SK-N-SH (cell line): ENCODE results near the gene C17orf100. TPM values are rescaled to one million over a fixed set of nuclear protein-coding genes. Genes with fewer than 3 reads are reported as not detected.

ENCODE experiments used
- CTCF ChIA-PET: fragments of 300-600, 350-600 bp; formaldehyde crosslinking; extraction: SDS; loops from one replicate; lab custom pipeline; 2021; lab: Yijun Ruan, JAX
- POLR2A ChIA-PET: fragments of 350-600 bp; sonication (Branson Sonifier 250); formaldehyde crosslinking; extraction: SDS; loops from one replicate; lab custom pipeline; 2020; ENCODE audit warnings: antibody characterized with exemption, inconsistent platforms; lab: Yijun Ruan, JAX
- DNase-seq: peaks from one replicate; pipeline ENCODE4 v3.0.0; 2012
- H2AFZ ChIP-seq: fragments of 200-600 bp; sonication (generic); 2 replicates; pipeline ENCODE4 v1.8.1; 2016; ENCODE audit warnings: antibody characterized with exemption, mild to moderate bottlenecking, low read depth
- H3F3A ChIP-seq: fragments of 200-600 bp; sonication (generic); replicated peaks from 2 replicates; pipeline ENCODE3; 2016; ENCODE audit warnings: antibody characterized with exemption, mild to moderate bottlenecking; ENCODE audit not compliant: insufficient read depth
- H3K27ac ChIP-seq, 2 experiments: fragments of 200-500 bp in 1 of 2; fragments of 200-600 bp in 1 of 2; sonication (Bioruptor generic) in 1 of 2; sonication (generic), shearing (Covaris generic) in 1 of 2; 2 replicates each; pipeline versions ENCODE4 v1.5.1 to v1.6.1; 2014 to 2016; ENCODE audit warnings: low read depth in 2 of 2, inconsistent platforms in 1 of 2, low read length in 1 of 2, mild to moderate bottlenecking in 1 of 2, mixed read lengths in 1 of 2
- H3K27me3 ChIP-seq: fragments of 200-600 bp; sonication (generic), shearing (Covaris generic); 2 replicates; pipeline ENCODE4 v1.6.1; 2016; ENCODE audit warnings: mixed run types; ENCODE audit not compliant: insufficient read depth
- H3K36me3 ChIP-seq, 2 experiments: fragments of 200-500 bp in 1 of 2; fragments of 200-600 bp in 1 of 2; sonication (Bioruptor generic) in 1 of 2; sonication (generic) in 1 of 2; replicated peaks in 1 of 2; 2 replicates each; pipeline versions ENCODE3 to v1.5.1; 2014 to 2016; ENCODE audit warnings: low read length in 1 of 2, mild to moderate bottlenecking in 1 of 2; ENCODE audit not compliant: insufficient read depth in 2 of 2, control insufficient read depth in 1 of 2
- H3K4me1 ChIP-seq, 2 experiments: fragments of 200-500 bp in 1 of 2; fragments of 200-600 bp in 1 of 2; sonication (Bioruptor generic) in 1 of 2; sonication (generic), shearing (Covaris generic) in 1 of 2; 2 replicates each; pipeline versions ENCODE4 v1.5.1 to v1.6.1; 2014 to 2016; ENCODE audit warnings: low read depth in 1 of 2, low read length in 1 of 2, mixed run types in 1 of 2; ENCODE audit not compliant: insufficient read depth in 2 of 2, control insufficient read depth in 1 of 2
- H3K4me2 ChIP-seq: fragments of 200-600 bp; sonication (generic), shearing (Covaris generic); 2 replicates; pipeline ENCODE4 v1.6.1; 2017; ENCODE audit warnings: mixed run types
- H3K4me3 ChIP-seq, 2 experiments: fragments of 200-500 bp in 1 of 2; fragments of 200-600 bp in 1 of 2; sonication (Bioruptor generic) in 1 of 2; sonication (generic), shearing (Covaris generic) in 1 of 2; 2 replicates each; pipeline versions ENCODE4 v1.5.1 to v1.8.1; 2014 to 2016; ENCODE audit warnings: low read depth in 2 of 2, inconsistent platforms in 1 of 2, low read length in 1 of 2, mild to moderate bottlenecking in 1 of 2, mixed read lengths in 1 of 2, moderate library complexity in 1 of 2
- H3K79me2 ChIP-seq: fragments of 200-600 bp; sonication (generic); 2 replicates; pipeline ENCODE4 v1.8.1; 2017; ENCODE audit warnings: mild to moderate bottlenecking; ENCODE audit not compliant: insufficient read depth
- H3K9ac ChIP-seq: fragments of 200-600 bp; sonication (generic); 2 replicates; pipeline ENCODE4 v1.6.1; 2017; ENCODE audit warnings: mixed run types
- H3K9me2 ChIP-seq: fragments of 200-600 bp; sonication (generic); 2 replicates; pipeline ENCODE4 v1.6.1; 2017; ENCODE audit warnings: mixed run types
- H3K9me3 ChIP-seq: fragments of 200-600 bp; sonication (generic); 2 replicates; pipeline ENCODE4 v1.6.1; 2017; ENCODE audit warnings: mixed run types, mild to moderate bottlenecking, moderate library complexity
- H4K20me1 ChIP-seq: fragments of 200-600 bp; sonication (generic); 2 replicates; pipeline ENCODE4 v1.6.1; 2017; ENCODE audit warnings: mild to moderate bottlenecking, mixed run types; ENCODE audit not compliant: insufficient read depth
- ELF1 ChIP-seq: IDR thresholded peaks from 2 replicates; pipeline ENCODE4 v1.4.0; 2012
- EP300 ChIP-seq, 2 experiments: IDR thresholded peaks; 2 replicates each; pipeline versions ENCODE4 v1.4.0 to v1.6.1; 2012; ENCODE audit warnings: borderline replicate concordance in 1 of 2, low read depth in 1 of 2, low read length in 1 of 2
- EZH2phosphoT487 ChIP-seq: fragments of 200-600 bp; sonication (generic); IDR thresholded peaks from 2 replicates; pipeline ENCODE4 v1.6.1; 2017; ENCODE audit warnings: low read depth, mixed run types, mild to moderate bottlenecking, antibody characterized with exemption, moderate library complexity, borderline replicate concordance
- FOSL2 ChIP-seq: IDR thresholded peaks from 2 replicates; pipeline ENCODE4 v1.4.0; 2012; ENCODE audit warnings: low read depth, mild to moderate bottlenecking, moderate library complexity, borderline replicate concordance
- FOXJ3 ChIP-seq: sonication (generic); formaldehyde crosslinking; IDR thresholded peaks from 2 replicates; pipeline ENCODE4 v1.5.1; 2020; ENCODE audit warnings: mild to moderate bottlenecking, missing genetic modification reagents
- FOXM1 ChIP-seq: IDR thresholded peaks from 2 replicates; pipeline ENCODE4 v1.4.0; 2012; ENCODE audit warnings: low read depth, mild to moderate bottlenecking
- GABPA ChIP-seq: IDR thresholded peaks from 2 replicates; pipeline ENCODE4 v1.4.0; 2012; ENCODE audit warnings: low read depth, mild to moderate bottlenecking
- JUND ChIP-seq: IDR thresholded peaks from 2 replicates; pipeline ENCODE4 v1.4.0; 2012
- MXI1 ChIP-seq: IDR thresholded peaks from 2 replicates; pipeline ENCODE4 v1.6.1; 2012; ENCODE audit warnings: mild to moderate bottlenecking, low read depth, low read length, improper control_type of control experiment
- NRF1 ChIP-seq: IDR thresholded peaks from 2 replicates; pipeline ENCODE4 v1.6.1; 2012; ENCODE audit warnings: low read depth, mild to moderate bottlenecking, low read length
- PBX3 ChIP-seq: IDR thresholded peaks from 2 replicates; pipeline ENCODE4; 2012
- RCOR1 ChIP-seq: fragments of 150-350 bp; IDR thresholded peaks from 2 replicates; pipeline ENCODE4 v1.6.1; 2017; ENCODE audit warnings: antibody characterized with exemption, low read length
- REST ChIP-seq: IDR thresholded peaks from 2 replicates; pipeline ENCODE4 v1.6.1; 2012; ENCODE audit warnings: mild to moderate bottlenecking, low read depth, low read length, moderate library complexity
- RFX5 ChIP-seq: IDR thresholded peaks from 2 replicates; pipeline ENCODE4 v1.6.1; 2012; ENCODE audit warnings: mild to moderate bottlenecking, improper control_type of control experiment, low read length
- RXRA ChIP-seq: IDR thresholded peaks from 2 replicates; pipeline ENCODE4 v1.4.0; 2012; ENCODE audit warnings: low read depth, mild to moderate bottlenecking, borderline replicate concordance
- SMC3 ChIP-seq: IDR thresholded peaks from 2 replicates; pipeline ENCODE4 v1.6.1; 2012; ENCODE audit warnings: low read depth, low read length, improper control_type of control experiment
- TCF12 ChIP-seq: IDR thresholded peaks from 2 replicates; pipeline ENCODE4 v1.4.0; 2012
- YY1 ChIP-seq: IDR thresholded peaks from 2 replicates; pipeline ENCODE4 v1.4.0; 2012; ENCODE audit warnings: low read depth, mild to moderate bottlenecking
- WGBS: methylation state at CpG from one replicate; pipeline ENCODE4 v1.1.6; 2017; ENCODE audit warnings: low lambda C conversion rate; 5-methylcytosine and 5-hydroxymethylcytosine counted together
- polyA plus RNA-seq, 3 experiments: library from polyadenylated mRNA; depleted of rRNA; stranded (reverse); fragments of >200 nt; gene quantifications; 2 replicates each; pipeline ENCODE4 v1.2.3, GENCODE V29; 2012
- TF ChIP-seq, protein P1 (sequence below): IDR thresholded peaks from 2 replicates; pipeline ENCODE4 v1.4.0; 2012; ENCODE audit warnings: low read depth
- TF ChIP-seq, protein P2 (sequence below): IDR thresholded peaks from 2 replicates; pipeline ENCODE4 v1.4.0; 2012; ENCODE audit warnings: low read depth, borderline replicate concordance

The C17orf100 gene
- polyA plus RNA-seq, 1 of the 3 experiments (the other 2 are of a cell fraction), result 2.6 TPM

DNA sequence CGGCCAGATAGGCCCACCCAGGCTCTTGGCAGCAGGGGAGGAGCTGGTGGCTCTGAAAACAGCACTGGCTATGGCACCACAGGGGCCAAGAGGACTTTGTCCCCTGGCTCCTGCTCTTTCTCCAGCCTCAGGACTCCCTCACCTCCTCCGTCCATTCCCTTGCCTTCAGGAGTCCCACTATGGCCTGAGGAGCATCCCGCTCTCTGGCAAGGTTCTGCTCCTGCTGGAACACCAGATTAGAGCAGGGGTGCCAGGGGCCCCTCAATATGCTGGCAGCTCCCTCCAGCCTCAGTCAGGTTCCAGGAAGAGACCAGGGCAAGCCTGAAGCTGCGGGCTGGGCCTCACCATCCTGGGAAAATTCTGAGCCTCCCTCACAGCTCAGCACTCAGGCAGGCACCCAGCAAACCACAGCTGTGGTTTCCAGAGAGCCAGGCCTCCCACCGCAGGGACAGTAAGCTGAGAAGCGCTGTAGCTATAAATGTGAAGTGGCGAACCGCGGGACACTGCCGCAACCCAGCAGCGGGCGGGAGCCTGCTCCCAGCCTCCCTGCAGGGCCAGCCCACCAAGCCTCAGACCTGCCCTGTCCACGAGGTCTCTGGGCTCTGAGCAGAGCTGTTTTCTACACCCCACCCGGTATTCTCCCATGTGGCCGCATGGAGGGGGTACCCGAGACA is 25.7 kb downstream of the C17orf100 start:
- Histone ChIP-seq H3K36me3 (no peaks in the 10 kb centered on the region), H4K20me1 (no peaks in the 10 kb centered on the region), H3K4me2 (no peak overlapping the region), H3F3A (no peaks in the 10 kb centered on the region), H2AFZ (no peak overlapping the region), H3K4me3 (no peak overlapping the region), H3K27me3 (peaks cover 87% of the 10 kb centered on the region), H3K79me2 (no peaks in the 10 kb centered on the region), H3K4me1 (no peaks in the 10 kb centered on the region), H3K27ac (no peak overlapping the region), H3K9ac (no peak overlapping the region), H3K9me3 (no peaks in the 10 kb centered on the region), H3K9me2 (no peaks in the 10 kb centered on the region)
- POLR2A ChIA-PET, result no interaction called here
- TF ChIP-seq YY1, result no peak
- no peak for TF ChIP-seq RFX5
- TF ChIP-seq REST, result no peak
- TF ChIP-seq EZH2phosphoT487, result no peak
- TF ChIP-seq RCOR1, result no peak
- TF ChIP-seq GABPA, result no peak
- TF ChIP-seq ELF1, result no peak
- TF ChIP-seq PBX3, result no peak
- TF ChIP-seq, protein P1, sequence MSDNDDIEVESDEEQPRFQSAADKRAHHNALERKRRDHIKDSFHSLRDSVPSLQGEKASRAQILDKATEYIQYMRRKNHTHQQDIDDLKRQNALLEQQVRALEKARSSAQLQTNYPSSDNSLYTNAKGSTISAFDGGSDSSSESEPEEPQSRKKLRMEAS, result no peak
- no peak for TF ChIP-seq FOXM1
- TF ChIP-seq RXRA, result no peak
- no peak for TF ChIP-seq NRF1
- TF ChIP-seq FOXJ3 (CRISPR knock-in tag), result no peak
- TF ChIP-seq FOSL2, result no peak
- no peak for TF ChIP-seq TCF12
- no peak for TF ChIP-seq MXI1
- TF ChIP-seq, protein P2, sequence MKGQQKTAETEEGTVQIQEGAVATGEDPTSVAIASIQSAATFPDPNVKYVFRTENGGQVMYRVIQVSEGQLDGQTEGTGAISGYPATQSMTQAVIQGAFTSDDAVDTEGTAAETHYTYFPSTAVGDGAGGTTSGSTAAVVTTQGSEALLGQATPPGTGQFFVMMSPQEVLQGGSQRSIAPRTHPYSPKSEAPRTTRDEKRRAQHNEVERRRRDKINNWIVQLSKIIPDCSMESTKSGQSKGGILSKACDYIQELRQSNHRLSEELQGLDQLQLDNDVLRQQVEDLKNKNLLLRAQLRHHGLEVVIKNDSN, result no peak
- no peak for TF ChIP-seq EP300 (IDR thresholded peaks at IDR 0.05; ENCODE audit: borderline replicate concordance in 1 of 2, low read depth in 1 of 2, low read length in 1 of 2)
- no peak for TF ChIP-seq JUND
- no peak for TF ChIP-seq SMC3
- DNase-seq, result no peak
- CTCF ChIA-PET, result interaction anchor here (0.8 to 1.8 kb wide), 2 partner anchors 11 to 24 kb away, joined by 3 to 12 read pairs; no protein-coding TSS in a partner anchor
- WGBS, result 26% methylated on average over 10 of the region's 16 CpGs
